Neuronal stem cell (in vitro differentiated cells): ENCODE results near the gene SFXN5.

Experiments
- DNase-seq: peaks from one replicate; pipeline ENCODE4 v3.0.0-alpha.2; 2013; ENCODE audit warnings: low spot score
- H2AFZ ChIP-seq: one replicate; pipeline ENCODE4 v1.6.1; 2013; ENCODE audit warnings: mild to moderate bottlenecking, low read length, inconsistent platforms
- H2AK5ac ChIP-seq: 2 replicates; pipeline ENCODE4 v1.6.1; 2013; ENCODE audit warnings: low read depth, mild to moderate bottlenecking, inconsistent platforms, low read length, moderate library complexity, mixed read lengths
- H2BK120ac ChIP-seq: 2 replicates; pipeline ENCODE4 v1.6.1; 2013; ENCODE audit warnings: low read depth, mild to moderate bottlenecking, inconsistent platforms, low read length, moderate library complexity, mixed read lengths
- H2BK12ac ChIP-seq: one replicate; pipeline ENCODE4 v1.6.1; 2013; ENCODE audit warnings: low read length, inconsistent platforms
- H2BK15ac ChIP-seq: 2 replicates; pipeline ENCODE4 v1.6.1; 2013; ENCODE audit warnings: mild to moderate bottlenecking, low read length, inconsistent platforms, mixed read lengths
- H2BK5ac ChIP-seq: one replicate; pipeline ENCODE4 v1.6.1; 2013; ENCODE audit warnings: inconsistent platforms, mild to moderate bottlenecking, low read length, moderate library complexity
- H3K14ac ChIP-seq: one replicate; pipeline ENCODE4 v1.6.1; 2013; ENCODE audit warnings: low read length, inconsistent platforms
- H3K18ac ChIP-seq: 2 replicates; pipeline ENCODE4 v1.6.1; 2013; ENCODE audit warnings: low read length, inconsistent platforms
- H3K23ac ChIP-seq: 2 replicates; pipeline ENCODE4 v1.6.1; 2013; ENCODE audit warnings: low read depth, mild to moderate bottlenecking, mixed read lengths, low read length, inconsistent platforms; ENCODE audit not compliant: poor library complexity
- H3K27ac ChIP-seq: replicated peaks from 3 replicates; pipeline ENCODE4 v1.5.1; 2013; ENCODE audit warnings: low read length, inconsistent platforms
- H3K27me3 ChIP-seq, 3 experiments: 2 replicates each; pipeline ENCODE4 v1.6.1; 2013; ENCODE audit warnings: low read length in 3 of 3, mild to moderate bottlenecking in 2 of 3, inconsistent platforms in 1 of 3, low read depth in 1 of 3, mixed read lengths in 1 of 3, moderate library complexity in 1 of 3; ENCODE audit not compliant: control insufficient read depth in 3 of 3, insufficient read depth in 3 of 3
- H3K36me3 ChIP-seq, 2 donors: replicated peaks in 1 of 2; 2 replicates each; pipeline ENCODE4 v1.6.1; 2013; ENCODE audit warnings: low read length in 2 of 2; ENCODE audit not compliant: control insufficient read depth in 2 of 2, insufficient read depth in 2 of 2
- H3K4ac ChIP-seq: 2 replicates; pipeline ENCODE4 v1.6.1; 2013; ENCODE audit warnings: inconsistent platforms, mild to moderate bottlenecking, low read length, moderate library complexity
- H3K4me1 ChIP-seq, 2 donors: 1 replicate in 1 of 2; 2 replicates in 1 of 2; pipeline ENCODE4 v1.6.1; 2013; ENCODE audit warnings: low read length in 2 of 2, low read depth in 1 of 2; ENCODE audit not compliant: control insufficient read depth in 2 of 2, insufficient read depth in 1 of 2
- H3K4me2 ChIP-seq: one replicate; pipeline ENCODE4 v1.6.1; 2013; ENCODE audit warnings: mild to moderate bottlenecking, low read length, inconsistent platforms; ENCODE audit not compliant: insufficient read depth, poor library complexity, severe bottlenecking
- H3K4me3 ChIP-seq, 2 donors: 2 replicates each; pipeline ENCODE4 v1.5.1; 2013; ENCODE audit warnings: low read length in 2 of 2, mild to moderate bottlenecking in 2 of 2, inconsistent platforms in 1 of 2, moderate library complexity in 1 of 2
- H3K79me1 ChIP-seq: one replicate; pipeline ENCODE4 v1.6.1; 2013; ENCODE audit warnings: low read depth, mild to moderate bottlenecking, inconsistent platforms, low read length, moderate library complexity
- H3K9ac ChIP-seq: one replicate; pipeline ENCODE4 v1.6.1; 2013; ENCODE audit warnings: mild to moderate bottlenecking, low read depth, low read length, inconsistent platforms; ENCODE audit not compliant: poor library complexity
- H3K9me3 ChIP-seq, 2 donors: replicated peaks in 1 of 2; 2 replicates each; pipeline versions ENCODE3 to v1.6.1; 2013; ENCODE audit warnings: low read length in 2 of 2, mild to moderate bottlenecking in 2 of 2, inconsistent platforms in 1 of 2, low read depth in 1 of 2, mixed read lengths in 1 of 2, moderate library complexity in 1 of 2; ENCODE audit not compliant: control insufficient read depth in 2 of 2, insufficient read depth in 1 of 2
- H4K8ac ChIP-seq: one replicate; pipeline ENCODE4 v1.6.1; 2013; ENCODE audit warnings: low read depth, mild to moderate bottlenecking, inconsistent platforms, low read length, moderate library complexity
- H4K91ac ChIP-seq: one replicate; pipeline ENCODE4 v1.6.1; 2013; ENCODE audit warnings: low read length, low read depth, mild to moderate bottlenecking, inconsistent platforms; ENCODE audit not compliant: poor library complexity
- WGBS, 2 donors: extraction: QIAGEN DNeasy Blood & Tissue Kit; methylation state at CpG; one replicate each; pipeline ENCODE4 v1.1.7; 2013; ENCODE audit warnings: missing lambda C conversion rate in 2 of 2, mixed read lengths in 1 of 2; ENCODE audit not compliant: insufficient read length in 2 of 2, insufficient replicate concordance in 1 of 2; ENCODE audit errors: extremely low coverage in 2 of 2; 5-methylcytosine and 5-hydroxymethylcytosine counted together

The SFXN5 gene

GRCh38 chr2:73091696-73092095 is 20.2 kb upstream of the SFXN5 start:
- peaks cover 0 to 3% of the 10 kb centered on the region in 2 donors for H3K36me3 ChIP-seq
- no peak overlapping the region for H2AK5ac ChIP-seq

GRCh38 chr2:73091164-73091563 is 19.7 kb upstream of the SFXN5 start:
- Histone ChIP-seq H3K4me1 (peaks cover 7 to 12% of the 10 kb centered on the region in 2 donors), H3K36me3 (peaks cover 0 to 4% of the 10 kb centered on the region in 2 donors), H2BK5ac (no peak overlapping the region), H2AFZ (no peak overlapping the region), H3K4ac (no peak overlapping the region), H2BK120ac (no peak overlapping the region), H3K14ac (no peak overlapping the region), H3K9me3 (no peaks in the 10 kb centered on the region), H2AK5ac (no peak overlapping the region), H3K79me1 (peaks cover 2% of the 10 kb centered on the region), H2BK15ac (no peak overlapping the region), H3K23ac (no peak overlapping the region), H4K91ac (no peak overlapping the region), H3K4me2 (no peak overlapping the region), H2BK12ac (no peak overlapping the region), H3K27me3 (no peaks in the 10 kb centered on the region), H4K8ac (no peak overlapping the region), H3K4me3 (no peak overlapping the region), H3K9ac (peak overlapping the region; percentile 71), H3K27ac (no peak overlapping the region), H3K18ac (peak overlapping the region; percentile 55)
- WGBS, 2 donors = no CpG with 5 or more reads among the region's 7 CpGs
- peak; percentile 21 for DNase-seq

More at GRCh38 chr2:73091696-73092095, 20.2 kb upstream of the SFXN5 start:
- Histone ChIP-seq H4K91ac (no peak overlapping the region), H2BK5ac (no peak overlapping the region), H2BK15ac (no peak overlapping the region), H2BK12ac (no peak overlapping the region), H3K18ac (no peak overlapping the region), H2AFZ (no peak overlapping the region), H3K27ac (no peak overlapping the region), H2BK120ac (no peak overlapping the region), H3K79me1 (peaks cover 2% of the 10 kb centered on the region), H3K9me3 (no peaks in the 10 kb centered on the region), H3K4ac (no peak overlapping the region), H3K4me1 (peaks cover 7 to 12% of the 10 kb centered on the region in 2 donors), H3K23ac (no peak overlapping the region), H3K14ac (no peak overlapping the region), H3K27me3 (peaks cover 0 to 3% (median 0%) of the 10 kb centered on the region in 3 experiments), H3K4me2 (no peak overlapping the region), H4K8ac (no peak overlapping the region), H3K9ac (no peak overlapping the region), H3K4me3 (no peak overlapping the region)
- WGBS, 2 donors = no CpG with 5 or more reads among the region's 11 CpGs
- no peak for DNase-seq

- Histone ChIP-seq H3K27me3 (no peaks in the 10 kb centered on the region), H3K4me1 (peaks cover 10 to 12% of the 10 kb centered on the region in 2 donors)
Measured at GRCh38 chr2:73089270-73090030, 17.9 kb upstream of the SFXN5 start.

GRCh38 chr2:73088703-73089102 is 17.2 kb upstream of the SFXN5 start:
- peak overlapping the region; percentile 31 for H3K9ac ChIP-seq
- H2BK12ac ChIP-seq = no peak overlapping the region
- H3K18ac ChIP-seq = peak overlapping the region; percentile 49
- no peak for DNase-seq
- peaks cover 2% of the 10 kb centered on the region for H3K79me1 ChIP-seq
- no CpG with 5 or more reads among the region's 14 CpGs for WGBS, 2 donors
- no peak overlapping the region for H2BK120ac ChIP-seq
- H4K91ac ChIP-seq = no peak overlapping the region
- H4K8ac ChIP-seq = no peak overlapping the region
- H3K14ac ChIP-seq = no peak overlapping the region
- H3K27ac ChIP-seq = no peak overlapping the region
- no peak overlapping the region for H3K4me2 ChIP-seq
- no peaks in the 10 kb centered on the region for H3K9me3 ChIP-seq
- no peaks in the 10 kb centered on the region for H3K27me3 ChIP-seq
- H3K4me1 ChIP-seq = peaks cover 10 to 12% of the 10 kb centered on the region in 2 donors
- H2BK15ac ChIP-seq = no peak overlapping the region
- no peak overlapping the region for H3K4ac ChIP-seq
- no peak overlapping the region for H2BK5ac ChIP-seq
- H2AK5ac ChIP-seq = no peak overlapping the region
- H3K36me3 ChIP-seq = peaks cover 0 to 4% of the 10 kb centered on the region in 2 donors
- H2AFZ ChIP-seq = no peak overlapping the region
- H3K4me3 ChIP-seq = no peak overlapping the region
- H3K23ac ChIP-seq = no peak overlapping the region

More at GRCh38 chr2:73089270-73090030, 17.9 kb upstream of the SFXN5 start:
- Histone ChIP-seq H3K9ac (peak overlapping the region; percentile 31), H2AK5ac (no peak overlapping the region), H2BK5ac (no peak overlapping the region), H2BK12ac (peak overlapping the region; percentile 48), H3K14ac (no peak overlapping the region), H2BK15ac (no peak overlapping the region), H3K23ac (no peak overlapping the region), H2BK120ac (no peak overlapping the region), H3K9me3 (no peaks in the 10 kb centered on the region), H3K36me3 (peaks cover 0 to 4% of the 10 kb centered on the region in 2 donors), H4K91ac (no peak overlapping the region), H3K4me3 (no peak overlapping the region), H2AFZ (no peak overlapping the region), H3K4ac (no peak overlapping the region), H3K27ac (no peak overlapping the region), H3K79me1 (peaks cover 2% of the 10 kb centered on the region), H3K4me2 (no peak overlapping the region), H4K8ac (no peak overlapping the region), H3K18ac (peak overlapping the region; percentile 19)
- DNase-seq = no peak
- WGBS, 2 donors = no CpG with 5 or more reads among the region's 11 CpGs
